Measurements from ENCODE around the gene TPP2.

The TPP2 gene

DNA sequence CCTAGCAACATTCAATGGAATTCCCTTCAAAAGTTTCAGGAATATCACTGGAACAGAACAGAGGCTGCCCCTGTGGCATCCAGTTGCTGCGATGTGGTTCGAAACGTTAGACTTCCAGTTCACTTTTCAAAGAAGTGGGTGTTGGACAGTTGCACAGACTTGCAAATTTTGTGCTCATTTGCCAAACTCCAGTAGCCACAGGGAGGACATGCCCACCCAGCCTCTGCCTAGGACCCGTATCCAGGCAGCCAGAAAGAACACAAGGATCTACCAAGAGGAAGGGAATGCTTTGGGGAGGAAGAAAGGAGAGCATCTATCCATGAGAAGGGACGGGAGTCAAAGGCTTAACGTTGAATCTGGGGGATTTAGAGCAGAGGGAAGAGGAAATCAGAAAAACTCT lies 98.2 kb downstream of the TPP2 start, which contains the start of gene METTL21C:
TSS of gene METTL21C (minus strand) at position 108 of the 400 bp plus-strand sequence. CDS start 546 bp downstream, outside the sequence.
- DNase-seq (ENCODE audit: low read depth) = no peak

GRCh38 chr13:102696465-102696864 lies 99.7 kb downstream of the TPP2 start:
- no peak for DNase-seq (ENCODE audit: low read depth)

DNA sequence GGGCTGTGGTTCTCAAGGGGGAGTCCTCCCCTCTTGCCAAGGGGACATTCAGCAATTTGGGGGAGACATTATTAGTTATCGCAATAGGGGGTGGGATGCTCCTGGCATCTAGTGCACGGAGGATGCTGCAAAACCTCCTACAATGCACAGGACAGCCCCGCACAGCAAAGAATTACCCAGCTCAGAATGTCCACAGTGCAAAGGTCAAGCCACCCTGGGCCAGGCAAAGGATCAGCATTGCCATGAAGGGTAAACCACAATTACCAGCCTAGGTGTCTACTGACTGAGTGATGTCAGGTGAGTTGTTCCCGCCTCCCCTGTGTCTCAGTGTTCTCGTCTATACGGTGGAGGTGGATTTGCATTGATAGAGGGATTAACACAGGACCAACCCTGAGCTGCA lies 100.5 kb downstream of the TPP2 start:
- DNase-seq (ENCODE audit: low read depth) = no peak

DNA sequence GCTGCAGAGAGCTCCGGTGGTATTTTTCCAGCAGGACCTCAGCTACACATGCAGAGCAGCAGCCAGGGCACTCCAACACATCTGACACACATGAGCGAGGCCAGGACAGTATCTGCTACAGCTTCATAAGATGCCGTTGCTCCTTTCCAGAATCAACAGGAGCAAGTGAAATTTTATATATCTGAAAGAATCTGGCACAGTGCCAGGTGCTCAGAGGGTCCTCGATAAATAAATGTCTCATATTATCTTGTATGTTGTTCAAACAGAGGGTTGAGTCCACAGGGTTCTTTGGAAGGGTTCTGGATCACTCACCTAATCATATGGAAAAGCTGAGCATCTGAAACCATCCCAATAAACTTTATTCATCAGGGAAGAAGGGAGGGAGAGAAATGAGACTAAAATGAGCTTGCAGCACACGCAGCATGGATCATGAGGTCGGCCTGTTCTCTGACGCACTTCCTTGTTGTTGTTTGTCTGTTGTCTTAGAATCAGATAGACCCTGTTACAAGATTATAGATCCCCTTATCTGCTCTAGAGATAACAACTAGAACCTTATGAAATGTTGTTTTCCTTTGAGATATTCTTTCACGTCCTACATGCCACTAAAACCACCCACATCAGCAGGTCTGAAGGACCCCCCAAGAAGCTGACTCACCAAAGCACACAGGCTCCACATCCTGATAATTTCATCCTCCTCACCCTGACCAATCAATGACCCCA lies 101.3 kb downstream of the TPP2 start:
- no peak for DNase-seq (ENCODE audit: low read depth)

- no peak for DNase-seq (ENCODE audit: low read depth)
Measured at GRCh38 chr13:102698649-102698980, 101.8 kb downstream of the TPP2 start.

- DNase-seq (ENCODE audit: low read depth) = no peak
Measured at GRCh38 chr13:102699504-102699903, 102.7 kb downstream of the TPP2 start.

- no peak for DNase-seq (ENCODE audit: low read depth)
Measured at GRCh38 chr13:102700088-102701031, 103.6 kb downstream of the TPP2 start.

GRCh38 chr13:102701331-102701730 lies 104.5 kb downstream of the TPP2 start:
- DNase-seq (ENCODE audit: low read depth) = no peak

- no peak for DNase-seq (ENCODE audit: low read depth)
Measured at GRCh38 chr13:102702965-102703725, 106.4 kb downstream of the TPP2 start.

GRCh38 chr13:102703726-102704035 lies 106.9 kb downstream of the TPP2 start:
- no peak for DNase-seq (ENCODE audit: low read depth)

DNA sequence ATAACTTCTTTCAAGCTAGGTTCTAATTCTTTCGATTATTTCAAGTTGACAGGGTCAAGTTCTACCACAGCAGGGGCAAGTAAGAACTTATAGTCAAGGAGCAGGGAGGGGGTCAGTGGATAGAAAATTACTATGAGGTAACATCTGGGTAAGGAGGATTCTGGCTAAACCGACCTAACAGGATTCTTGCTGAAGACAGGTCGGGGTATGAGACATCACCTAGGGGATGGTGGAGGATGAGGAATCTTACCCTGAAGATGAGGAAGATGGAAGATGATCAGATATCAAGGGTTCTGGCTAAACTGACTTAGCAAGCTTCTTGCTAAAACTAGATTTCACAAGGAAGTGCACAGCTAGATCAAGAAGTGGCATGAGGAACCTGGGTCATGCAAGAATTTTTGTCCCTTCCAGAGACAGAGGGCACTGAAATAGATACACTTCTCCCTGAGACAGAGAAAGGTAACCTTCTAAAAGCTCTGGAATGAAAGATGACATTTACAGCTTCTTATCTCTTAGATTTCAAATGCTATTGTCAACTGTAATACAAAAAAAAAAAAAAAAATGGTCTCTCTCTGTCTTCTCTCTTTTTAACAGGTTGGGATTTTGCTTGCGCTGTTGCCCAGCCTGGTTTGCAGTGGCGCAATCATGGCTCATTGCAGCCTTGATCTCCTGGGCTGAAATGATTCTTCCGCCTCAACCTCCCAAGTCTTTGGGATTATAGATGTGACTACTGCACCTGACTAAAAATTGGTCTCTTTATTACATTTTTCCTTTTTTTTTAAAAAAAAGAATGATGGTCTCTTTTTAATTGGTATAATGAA lies 107.7 kb downstream of the TPP2 start:
- no peak for DNase-seq (ENCODE audit: low read depth)

GRCh38 chr13:102707467-102707866 lies 110.7 kb downstream of the TPP2 start:
- DNase-seq (ENCODE audit: low read depth) = no peak

DNA sequence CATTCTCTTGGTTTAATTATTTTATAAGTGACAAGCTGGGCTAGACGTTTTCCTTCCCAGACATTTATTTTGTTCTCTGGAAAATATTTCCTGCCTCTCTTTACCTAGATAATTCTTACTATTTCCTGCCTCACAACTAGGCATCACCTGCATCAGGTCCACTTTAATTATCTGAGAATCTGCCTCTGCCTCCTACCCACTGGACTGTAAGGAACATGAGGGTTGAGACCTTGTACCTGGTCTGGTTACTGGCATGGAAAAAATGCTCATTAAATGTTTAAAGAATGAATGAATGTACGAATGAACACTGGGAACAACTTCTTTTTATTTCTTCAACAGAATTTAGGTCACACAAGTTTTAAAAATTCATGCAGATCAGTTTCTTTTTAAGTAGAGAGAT lies 111.4 kb downstream of the TPP2 start:
- DNase-seq (ENCODE audit: low read depth) = no peak

DNA sequence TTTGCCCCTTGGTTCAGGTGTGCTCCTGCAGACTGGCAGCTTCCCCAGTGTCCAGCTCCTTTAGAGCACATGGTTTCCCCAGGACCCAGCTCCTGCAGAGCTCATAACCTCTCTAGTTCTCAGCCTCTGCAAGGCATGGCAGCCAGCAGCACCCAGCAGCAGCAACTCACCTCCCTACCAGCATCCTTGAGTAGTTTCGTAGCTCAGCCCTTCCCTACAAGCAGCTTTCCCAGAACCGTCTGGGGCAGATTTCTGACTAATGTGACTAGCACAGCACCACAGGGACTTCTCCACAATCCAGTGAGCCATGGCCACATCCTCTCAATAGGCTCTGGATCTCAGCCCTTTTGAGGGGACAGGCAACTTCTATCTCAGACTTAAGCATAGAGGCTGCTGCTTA lies 112.2 kb downstream of the TPP2 start:
- no peak for DNase-seq (ENCODE audit: low read depth)

DNA sequence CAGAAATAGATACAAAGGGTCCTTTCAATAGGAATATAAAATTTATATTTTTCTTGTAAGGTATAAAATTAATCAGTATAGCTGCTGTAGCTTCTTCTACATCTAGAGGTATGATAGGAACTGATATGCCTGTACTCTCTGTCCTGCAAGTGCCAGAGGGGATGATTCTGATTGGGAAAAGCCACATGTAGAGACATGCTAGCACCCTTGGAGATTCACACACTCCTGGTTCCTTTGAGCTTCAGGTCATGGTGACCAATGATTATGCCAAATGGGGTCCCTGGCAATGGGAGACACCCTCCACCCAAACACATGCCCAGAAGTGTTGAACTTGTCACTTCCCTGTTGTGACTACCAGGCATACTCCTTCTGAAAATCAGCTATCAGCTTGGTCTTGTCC lies 112.8 kb downstream of the TPP2 start:
- DNase-seq (ENCODE audit: low read depth) = no peak

DNA sequence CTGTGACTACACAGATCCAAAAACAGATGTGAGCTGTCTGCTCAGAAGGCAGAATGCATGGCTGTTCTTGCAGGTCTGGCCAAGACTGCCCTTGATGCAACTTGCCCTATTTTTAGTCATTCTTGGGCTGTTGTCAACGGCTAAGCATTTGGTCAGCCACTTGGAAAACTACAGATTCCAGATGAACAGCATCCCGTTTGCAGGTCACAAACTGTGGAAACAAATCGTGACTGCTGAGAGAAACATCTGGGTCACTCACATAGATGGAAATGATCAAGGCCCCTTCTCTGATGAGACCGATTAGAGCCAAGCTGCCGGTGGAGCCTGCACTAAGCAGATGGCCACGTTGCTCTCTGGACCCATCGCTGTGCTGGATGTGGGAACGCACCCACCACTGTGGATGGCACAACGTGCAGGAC lies 113.5 kb downstream of the TPP2 start:
- DNase-seq (ENCODE audit: low read depth) = no peak

DNA sequence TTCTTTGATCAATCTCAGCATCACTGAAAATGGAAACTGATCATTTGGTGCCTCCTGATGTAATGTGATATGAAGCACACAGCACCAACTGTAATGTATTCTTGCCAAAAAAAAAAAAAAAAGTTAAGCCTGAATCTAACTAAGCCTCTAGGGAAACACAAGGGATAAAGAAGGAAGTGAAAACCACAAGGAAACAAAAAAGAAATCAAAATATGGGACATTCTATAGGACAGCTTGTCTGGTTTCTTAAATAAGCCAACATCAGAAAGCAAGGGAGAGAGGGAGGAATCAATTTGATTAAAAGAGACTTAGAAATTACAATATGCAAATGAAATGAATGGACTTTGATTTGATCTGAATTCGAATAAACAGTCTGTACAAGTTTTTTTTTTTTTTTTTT lies 118.7 kb downstream of the TPP2 start:
- DNase-seq (ENCODE audit: low read depth) = no peak

GRCh38 chr13:102718746-102719145 lies 122.0 kb downstream of the TPP2 start:
- DNase-seq (ENCODE audit: low read depth) = no peak

DNA sequence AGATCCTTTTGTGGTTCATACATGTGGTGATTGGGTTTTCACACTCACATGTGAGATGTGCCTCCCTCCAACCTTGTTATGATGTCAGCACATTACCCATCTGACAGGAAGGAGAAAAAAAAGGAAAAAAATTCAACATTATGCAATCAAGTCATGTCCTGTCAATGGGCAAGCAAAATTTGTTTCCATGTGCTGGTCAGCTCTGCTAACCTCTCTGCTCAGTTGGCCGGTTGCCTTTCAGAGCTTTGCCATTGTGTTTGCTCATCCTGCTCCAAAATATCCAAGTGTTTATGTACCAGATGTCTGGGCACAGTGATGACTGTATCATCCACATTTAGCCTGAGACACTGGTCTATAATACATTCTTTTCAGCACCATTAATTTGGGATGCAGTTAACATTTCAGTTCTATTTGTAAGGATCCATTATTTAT lies 125.0 kb downstream of the TPP2 start:
- no peak for DNase-seq (ENCODE audit: low read depth)

GRCh38 chr13:102724923-102725322 lies 128.1 kb downstream of the TPP2 start:
- no peak for DNase-seq (ENCODE audit: low read depth)

GRCh38 chr13:102726430-102726829 lies 129.6 kb downstream of the TPP2 start:
- DNase-seq (ENCODE audit: low read depth) = no peak
